Tongue (tissue), 2 donors: Measurements from ENCODE around the gene PTCH1. TPM values are rescaled to one million over a fixed set of nuclear protein-coding genes. Genes with fewer than 3 reads are reported as not detected.

ENCODE experiments used
- DNase-seq: peaks from one replicate; pipeline ENCODE4 v3.0.0-alpha.2; 2015
- total RNA-seq: library from RNA; depleted of rRNA; stranded (reverse); fragments of >200 nt; gene quantifications from one replicate; pipeline ENCODE4 v1.2.3, GENCODE V29; 2014

PTCH1 gene
- total RNA-seq, 1 donor from 2014 or later, result 19.7 TPM

- DNase-seq, result peak; percentile 78
Observed at GRCh38 chr9:95497772-95498171, 19.0 kb downstream of the PTCH1 start.

- DNase-seq, result no peak
Observed at GRCh38 chr9:95496687-95497086, 20.1 kb downstream of the PTCH1 start.

DNA sequence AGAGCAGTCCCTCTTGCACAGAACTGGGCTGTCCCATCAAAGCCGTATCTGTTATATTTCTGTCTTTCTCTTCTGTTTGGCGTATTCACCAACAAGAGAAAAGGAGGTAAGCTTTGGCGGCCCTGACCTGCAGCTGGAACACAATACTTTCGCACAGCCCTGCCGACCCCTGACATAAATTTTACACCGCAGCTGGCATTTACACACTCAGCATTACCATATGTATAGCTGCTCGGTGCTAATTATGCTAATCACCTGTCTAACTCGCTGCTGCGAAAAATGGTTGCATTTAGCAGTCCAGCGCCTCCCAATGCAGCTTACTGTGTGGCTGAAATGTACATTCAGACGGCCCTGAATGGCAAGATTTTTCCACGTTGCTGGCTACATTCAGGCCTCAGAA, 20.8 kb downstream of the PTCH1 start:
- DNase-seq, result peak; percentile 43

DNA sequence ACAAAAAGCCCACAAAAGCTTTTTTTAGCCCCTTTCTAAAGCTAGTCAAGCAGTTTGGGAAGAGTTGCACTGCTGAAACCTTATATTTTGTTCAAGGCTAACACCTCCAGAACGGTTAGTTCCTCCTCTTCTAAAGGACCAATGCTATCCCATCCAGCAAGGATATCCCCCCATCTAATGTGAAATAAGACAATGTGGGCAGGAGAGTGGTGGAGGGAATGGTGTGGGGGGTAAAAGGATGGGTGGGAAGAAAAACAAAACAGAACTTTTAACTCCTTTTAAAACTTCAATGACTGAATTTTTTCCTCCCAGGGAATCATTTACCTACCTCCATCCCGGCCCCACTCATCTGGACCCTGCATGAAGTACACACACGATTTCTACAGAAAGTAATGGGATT, 21.2 kb downstream of the PTCH1 start:
- DNase-seq, result no peak

DNA sequence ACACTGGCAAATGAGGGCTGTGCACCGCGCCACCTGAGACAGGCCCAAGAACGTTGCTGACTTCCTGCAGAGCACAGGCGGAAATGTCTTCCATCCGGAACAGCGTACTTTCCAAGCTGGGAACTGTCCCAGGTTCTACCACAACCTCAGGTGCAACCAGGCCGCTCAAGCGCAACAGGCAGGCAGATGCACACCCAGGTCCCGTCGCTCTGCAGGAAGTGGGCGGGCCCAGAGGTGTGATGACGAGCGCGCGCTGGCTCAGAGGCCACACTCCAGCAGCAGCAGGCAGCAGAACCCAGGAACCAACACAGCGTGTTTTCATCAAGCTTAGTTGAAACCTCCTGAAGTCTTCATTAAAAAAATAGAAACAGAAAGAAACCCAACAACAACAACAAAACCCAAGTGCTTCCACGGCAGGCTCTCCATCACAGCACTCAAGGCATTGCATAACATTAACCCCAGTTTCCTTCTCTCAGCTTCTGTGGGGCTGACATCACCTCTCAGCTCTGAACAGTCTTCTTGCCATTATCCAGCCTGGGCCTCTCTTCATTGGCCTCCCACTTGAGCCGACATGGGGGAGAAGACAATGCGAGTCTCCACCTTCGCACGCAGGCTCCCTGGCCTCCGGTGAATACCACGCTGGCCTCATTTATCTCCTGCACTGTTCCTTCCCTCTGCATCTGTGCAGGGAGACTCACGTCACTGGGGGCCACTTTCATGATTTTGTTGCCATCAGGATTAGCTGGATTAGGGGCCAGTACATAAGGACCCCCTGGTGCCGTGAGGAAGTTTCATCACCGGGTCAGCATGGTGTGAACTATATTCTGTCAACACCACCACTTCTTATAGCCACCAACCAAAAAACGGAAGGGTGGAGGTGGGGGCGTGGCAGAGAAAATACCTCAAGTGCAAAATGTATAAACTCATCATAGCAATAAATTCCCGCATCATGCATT, 22.1 kb downstream of the PTCH1 start:
- peak; percentile 74 for DNase-seq

DNA sequence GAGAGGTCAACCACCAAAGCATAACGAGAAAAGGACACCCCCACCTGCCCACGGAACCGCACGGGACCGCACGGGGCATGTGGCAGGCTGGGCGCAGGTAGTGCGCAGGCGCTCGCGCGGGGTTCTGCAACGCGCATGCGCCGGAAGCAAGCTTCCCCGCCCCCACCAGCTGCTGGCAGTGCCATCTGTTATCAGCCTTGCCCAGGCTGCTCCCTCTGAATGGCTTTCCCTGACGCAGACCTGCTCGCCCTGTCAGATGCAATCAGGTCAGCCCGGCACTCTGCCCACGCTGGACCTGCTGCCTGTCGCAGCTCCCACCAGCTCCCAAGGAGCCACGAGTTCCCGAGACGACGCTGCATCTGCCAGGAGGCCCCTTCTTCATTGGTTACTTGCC, 22.8 kb downstream of the PTCH1 start:
- no peak for DNase-seq

GRCh38 chr9:95493402-95493801, 23.4 kb downstream of the PTCH1 start:
- no peak for DNase-seq

- DNase-seq, result no peak
Observed at GRCh38 chr9:95491543-95492320, 25.0 kb downstream of the PTCH1 start.

DNA sequence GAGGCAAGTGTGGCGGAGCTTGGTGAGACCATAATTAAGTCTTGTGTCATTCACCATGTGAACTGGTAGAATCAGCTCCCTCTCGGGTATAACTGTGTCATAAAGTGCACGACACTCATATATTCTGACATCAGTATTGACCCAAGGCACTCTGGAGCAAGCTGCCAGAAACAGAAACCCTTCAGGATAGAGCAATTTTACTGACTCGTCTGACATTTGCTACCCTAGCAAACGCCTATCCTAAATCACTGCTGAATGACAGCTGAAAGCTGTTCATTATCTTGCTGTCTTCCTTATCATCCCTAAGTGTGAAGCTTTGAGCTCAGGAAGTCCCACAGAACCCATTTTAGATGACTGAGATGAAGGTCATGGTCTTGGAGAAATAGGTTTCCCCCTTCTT, 27.8 kb downstream of the PTCH1 start:
- DNase-seq, result no peak

DNA sequence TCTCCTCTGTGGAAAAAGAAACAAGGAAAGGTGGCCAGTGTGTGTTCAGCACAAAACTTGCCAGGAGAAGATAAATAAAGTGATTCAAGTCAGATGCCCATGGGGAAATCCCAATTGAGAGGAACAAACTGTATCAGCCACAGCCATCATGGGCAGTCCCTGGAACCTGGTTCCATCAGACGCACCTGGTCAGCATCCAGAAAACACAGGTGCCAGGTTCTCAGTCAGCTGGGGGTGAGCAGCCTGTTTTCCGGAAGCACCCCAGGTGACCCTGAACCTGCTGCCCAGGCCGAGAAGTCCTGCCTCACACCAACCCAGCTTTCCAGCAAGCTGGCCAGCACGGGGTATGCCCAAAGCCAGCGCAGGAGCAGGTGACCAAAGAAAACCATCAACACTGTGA, 30.5 kb downstream of the PTCH1 start:
- DNase-seq, result no peak

GRCh38 chr9:95484225-95484624, 32.5 kb downstream of the PTCH1 start:
- DNase-seq, result no peak

DNA sequence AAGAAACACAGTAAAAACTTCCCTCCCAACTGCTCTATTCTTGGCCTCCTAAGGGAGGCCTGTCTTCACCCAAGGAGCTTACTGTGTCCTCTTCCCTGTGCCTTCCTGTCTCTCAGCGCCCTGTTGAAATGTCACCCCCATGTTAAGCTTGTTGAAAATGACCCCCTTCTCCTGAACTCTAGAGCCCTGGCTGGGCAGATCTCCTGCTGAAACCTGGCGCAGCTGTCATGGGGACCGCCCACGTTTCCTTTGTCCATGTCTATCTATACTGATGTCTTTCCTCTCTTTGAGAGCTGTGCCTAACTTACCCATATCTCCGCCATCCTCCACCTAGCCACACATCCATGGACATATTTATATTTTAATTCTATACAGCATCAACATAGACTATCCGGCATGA, 33.3 kb downstream of the PTCH1 start:
- no peak for DNase-seq

DNA sequence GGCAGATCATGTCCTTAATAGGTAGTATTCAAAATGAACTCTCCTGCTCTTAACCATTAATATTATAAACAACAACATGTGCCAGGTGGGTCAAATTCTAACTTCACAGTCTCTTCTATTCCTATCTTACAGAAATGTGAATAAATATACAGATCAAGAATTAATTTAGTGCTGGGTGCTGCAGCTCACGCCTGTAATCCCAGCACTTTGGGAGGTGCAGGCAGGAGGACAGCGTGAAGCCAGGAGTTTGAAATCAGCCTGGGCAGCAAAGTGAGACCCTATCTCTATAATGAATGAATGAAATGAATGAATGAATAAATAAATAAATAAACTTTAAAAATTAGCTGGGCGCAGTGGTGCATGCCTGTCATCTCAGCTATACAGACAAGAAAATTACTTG, 34.1 kb downstream of the PTCH1 start:
- DNase-seq, result no peak

DNA sequence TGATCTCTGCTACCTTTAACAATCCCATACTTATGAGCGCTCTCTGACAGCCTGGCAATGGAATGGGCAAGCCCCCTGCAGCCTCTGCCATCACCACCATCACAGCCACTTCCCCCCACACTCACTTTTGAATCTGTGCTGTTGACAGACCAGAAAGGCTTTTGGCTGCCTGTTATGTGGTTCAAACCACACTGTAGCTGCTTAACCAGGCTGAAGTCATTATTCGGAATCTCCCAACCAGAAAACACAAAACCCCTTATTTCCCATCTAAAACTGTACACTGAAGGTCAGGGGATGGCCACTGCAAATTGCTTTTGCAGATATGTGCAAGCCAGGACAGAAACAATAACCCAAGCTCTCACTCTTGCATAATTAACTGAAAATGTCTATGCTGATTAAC, 35.8 kb downstream of the PTCH1 start:
- DNase-seq, result no peak

- DNase-seq, result no peak
Observed at GRCh38 chr9:95480346-95480745, 36.4 kb downstream of the PTCH1 start.

DNA sequence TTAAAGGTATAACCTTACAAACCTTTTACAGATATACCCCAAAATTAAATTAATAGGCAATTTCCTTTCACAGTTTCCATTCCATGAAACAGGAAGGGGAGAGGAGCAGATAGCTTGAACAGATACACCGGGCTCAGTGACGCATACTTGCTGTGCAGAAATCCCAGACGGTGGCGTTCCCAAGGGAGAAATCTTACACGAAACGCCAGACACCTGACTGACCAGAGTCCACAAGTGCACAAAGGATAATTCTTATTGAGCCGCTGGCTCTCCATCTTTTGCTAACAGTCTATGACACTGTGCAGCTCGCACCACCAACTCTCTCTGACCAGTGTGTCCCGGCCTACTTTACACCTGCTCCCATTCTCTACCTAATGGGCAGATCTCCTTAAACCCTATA, 37.4 kb downstream of the PTCH1 start:
- DNase-seq, result no peak

- no peak for DNase-seq
Observed at GRCh38 chr9:95478335-95478734, 38.4 kb downstream of the PTCH1 start.

GRCh38 chr9:95477885-95478284, 38.9 kb downstream of the PTCH1 start:
- no peak for DNase-seq

DNA sequence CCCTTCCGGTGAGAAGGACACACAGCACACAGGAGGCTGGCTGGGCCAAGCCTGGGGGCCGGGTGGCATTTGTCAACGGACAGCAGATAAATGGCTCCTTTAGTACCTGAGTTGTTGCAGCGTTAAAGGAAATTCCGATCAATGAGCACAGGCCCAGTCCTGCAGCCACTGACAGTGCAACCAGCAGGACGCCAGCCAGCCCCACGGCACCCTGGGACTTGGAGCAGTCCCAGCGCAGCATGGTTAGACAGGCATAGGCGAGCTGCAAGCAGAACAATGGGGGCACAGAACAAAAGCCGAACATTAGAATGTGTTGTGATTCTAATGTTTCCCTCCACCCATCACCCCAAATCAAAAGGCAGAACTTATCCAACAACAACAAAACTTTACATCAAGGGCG, 39.3 kb downstream of the PTCH1 start:
- DNase-seq, result no peak

- DNase-seq, result no peak
Observed at GRCh38 chr9:95468791-95469190, 48.0 kb downstream of the PTCH1 start.

DNA sequence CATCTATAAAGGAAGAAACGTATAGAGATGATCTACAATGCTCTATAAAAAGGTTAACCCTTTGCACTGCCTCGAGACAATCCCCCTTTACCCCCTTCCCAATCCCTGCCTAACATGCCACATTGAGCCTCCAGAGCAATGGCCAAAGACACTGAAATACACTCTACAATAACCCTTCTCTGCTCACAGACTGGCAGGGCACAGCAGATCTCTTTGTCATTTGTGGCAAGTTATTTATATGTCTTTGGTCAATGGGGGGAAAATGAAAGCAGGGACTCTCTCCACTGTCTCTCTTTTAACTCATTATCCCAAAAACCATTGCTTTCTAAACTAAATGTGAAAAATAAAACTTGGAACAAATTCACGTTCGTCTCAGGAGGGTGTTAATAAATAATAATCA, 51.7 kb downstream of the PTCH1 start:
- no peak for DNase-seq

GRCh38 chr9:95463148-95464060, 53.4 kb downstream of the PTCH1 start:
- DNase-seq, result no peak
